Activated naive CD8-positive, alpha-beta T cell treated with anti-CD3 and anti-CD28 coated beads for 36 hours (primary cell): ENCODE measurements around the gene CRYBG3. TPM values are rescaled to one million over a fixed set of nuclear protein-coding genes. Genes with fewer than 3 reads are reported as not detected.

ENCODE experiments used
- DNase-seq: peaks from one replicate; pipeline ENCODE4 v3.0.0; 2021
- H3K27ac Mint-ChIP-seq: one replicate; pipeline ENCODE4 v1.8.0; 2022; ENCODE audit warnings: mild to moderate bottlenecking, moderate library complexity, mixed read lengths
- H3K27me3 Mint-ChIP-seq: one replicate; pipeline ENCODE4 v1.8.0; 2022; ENCODE audit warnings: mild to moderate bottlenecking, mixed read lengths
- H3K36me3 Mint-ChIP-seq: one replicate; pipeline ENCODE4 v1.8.0; 2021; ENCODE audit warnings: mild to moderate bottlenecking, mixed read lengths
- H3K4me1 Mint-ChIP-seq: one replicate; pipeline ENCODE4 v1.8.0; 2021; ENCODE audit warnings: mixed read lengths
- H3K4me3 Mint-ChIP-seq: one replicate; pipeline ENCODE4 v1.8.0; 2022; ENCODE audit warnings: mild to moderate bottlenecking, moderate library complexity, mixed read lengths
- H3K9me3 Mint-ChIP-seq: one replicate; pipeline ENCODE4 v1.8.0; 2022; ENCODE audit warnings: mixed read lengths
- total RNA-seq, 2 experiments: library from RNA; stranded (reverse); gene quantifications; one replicate each; pipeline ENCODE4 v1.2.3, GENCODE V29; 2021

CRYBG3 gene
- total RNA-seq, 2 experiments from 2014 or later, result 2.2 to 2.5 TPM

DNA sequence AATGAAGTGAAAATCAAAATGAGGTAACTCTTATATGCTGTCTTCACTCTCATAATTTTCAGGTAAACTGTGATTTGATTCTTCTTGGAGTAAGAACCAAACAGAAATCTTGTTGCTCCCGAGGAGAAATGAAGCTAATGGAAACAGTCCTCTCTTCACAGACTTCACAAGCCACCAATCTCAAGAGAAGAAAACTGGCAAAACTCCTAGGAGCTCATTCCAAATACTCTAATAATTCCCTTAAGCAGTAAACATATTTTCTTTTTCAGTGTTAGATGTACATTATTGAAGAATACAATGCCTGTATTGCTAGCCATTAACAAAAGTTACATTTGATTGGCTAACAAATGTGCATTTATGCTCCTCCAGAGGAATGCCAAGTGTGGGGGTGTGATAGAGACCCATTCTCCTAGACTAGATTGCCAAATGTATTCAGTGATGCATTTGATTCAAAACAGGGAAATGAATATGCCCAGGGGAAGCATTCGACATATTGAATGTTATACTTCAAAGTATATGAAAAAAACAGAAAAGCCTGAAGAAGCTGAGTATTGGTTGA is 162.2 kb downstream of the CRYBG3 start:
- H3K27ac Mint-ChIP-seq, result no peak overlapping the region
- peaks cover 4% of the 10 kb centered on the region for H3K27me3 Mint-ChIP-seq
- no peaks in the 10 kb centered on the region for H3K9me3 Mint-ChIP-seq
- H3K4me1 Mint-ChIP-seq, result peaks cover 29% of the 10 kb centered on the region
- DNase-seq, result no peak
- H3K36me3 Mint-ChIP-seq, result no peaks in the 10 kb centered on the region
- H3K4me3 Mint-ChIP-seq, result no peak overlapping the region

DNA sequence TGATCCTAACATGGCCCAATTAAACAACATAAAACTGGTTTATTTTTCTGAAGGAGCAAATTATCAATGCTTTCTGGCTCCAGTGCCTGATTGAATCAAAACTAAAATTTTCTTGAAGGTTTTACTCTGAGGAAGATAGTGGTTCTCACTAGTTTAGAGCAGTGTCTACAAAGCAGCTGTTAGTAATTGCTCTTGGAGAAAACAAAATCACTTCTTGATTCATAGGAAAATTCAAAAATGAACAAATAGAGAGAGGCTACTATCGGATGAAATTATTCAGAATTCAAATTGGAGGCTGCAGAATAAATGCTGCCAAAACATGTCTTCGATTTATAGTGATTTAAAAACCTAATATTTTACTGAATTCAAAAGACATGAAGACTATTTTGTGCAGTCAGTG is 165.5 kb downstream of the CRYBG3 start:
- Mint-ChIP-seq H3K36me3 (no peaks in the 10 kb centered on the region), H3K27me3 (peaks cover 4% of the 10 kb centered on the region), H3K9me3 (no peaks in the 10 kb centered on the region), H3K4me3 (no peak overlapping the region), H3K27ac (no peak overlapping the region), H3K4me1 (peaks cover 34% of the 10 kb centered on the region)
- DNase-seq, result no peak

DNA sequence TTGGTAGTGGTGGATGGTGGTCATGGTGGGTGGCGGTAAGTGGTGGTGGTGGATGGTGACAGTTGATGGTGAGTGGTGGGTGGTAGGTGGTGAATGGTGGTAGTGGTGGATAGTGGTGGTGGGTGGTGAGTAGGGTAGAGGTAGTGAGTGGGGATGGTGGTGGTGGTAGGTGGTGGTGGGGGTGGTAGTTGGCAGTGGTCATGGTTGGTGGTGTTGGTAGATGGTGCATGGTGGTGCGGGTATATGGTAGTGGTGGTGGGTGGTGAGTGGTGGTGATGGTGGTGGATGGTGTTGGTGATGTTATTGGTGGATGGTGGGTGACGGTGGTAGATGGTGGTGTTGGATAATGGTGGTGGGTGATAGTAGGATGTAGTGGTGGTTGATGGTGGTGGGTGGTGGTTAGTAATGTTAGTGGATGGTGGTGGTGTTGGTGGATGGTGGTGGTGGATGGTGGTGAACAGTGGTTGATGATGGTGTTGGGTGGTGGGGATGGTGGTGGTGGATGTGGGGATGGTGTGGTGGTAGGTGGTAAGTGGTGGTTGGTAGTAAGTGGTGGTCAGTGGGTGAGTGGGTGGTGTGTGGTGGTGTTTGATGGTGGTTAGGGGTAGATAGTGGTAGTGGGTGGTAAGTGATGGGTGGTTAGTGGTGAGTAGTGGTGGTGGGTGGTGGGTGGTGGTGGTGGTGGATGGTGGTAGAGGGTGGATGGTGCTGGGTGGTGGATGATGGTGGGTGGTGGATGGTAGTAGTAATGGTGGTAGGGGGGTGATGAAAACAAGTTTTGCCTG is 167.2 kb downstream of the CRYBG3 start:
- no peak for DNase-seq
- Mint-ChIP-seq H3K27ac (peak overlapping the region; percentile 20), H3K4me3 (no peak overlapping the region), H3K9me3 (no peaks in the 10 kb centered on the region), H3K27me3 (peaks cover 9% of the 10 kb centered on the region), H3K4me1 (peaks cover 22% of the 10 kb centered on the region), H3K36me3 (no peaks in the 10 kb centered on the region)

DNA sequence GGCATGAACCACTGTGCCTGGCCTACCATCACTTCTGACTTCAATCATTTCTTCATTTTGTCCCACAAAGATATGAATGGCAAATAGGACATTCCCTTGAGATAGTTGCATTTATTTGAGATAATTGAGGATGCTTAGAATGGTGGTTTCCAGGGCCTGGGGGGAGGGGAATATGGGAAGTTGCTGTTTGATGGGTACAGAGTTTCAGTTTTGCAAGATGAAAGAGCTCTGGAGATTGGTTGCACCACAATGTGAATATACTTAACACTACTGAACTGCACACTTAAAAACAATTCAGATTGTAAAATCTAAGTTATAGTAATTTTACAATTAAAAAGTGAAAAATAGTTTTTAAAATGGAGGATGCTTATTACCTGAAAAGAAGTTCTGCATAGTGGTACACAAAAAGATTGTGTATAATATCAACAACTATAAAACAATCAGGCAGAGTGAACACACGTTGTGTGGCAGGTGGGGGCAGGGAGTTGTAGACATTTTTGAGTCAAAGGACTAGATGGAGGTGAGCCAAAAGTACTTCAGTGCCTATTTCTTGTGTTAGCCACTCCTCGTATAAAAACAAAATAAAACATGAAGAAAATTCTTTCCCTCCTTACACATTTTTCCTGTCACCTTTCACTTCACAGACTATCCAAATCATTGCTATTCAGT is 168.9 kb downstream of the CRYBG3 start:
- peak overlapping the region; percentile 26 for H3K4me3 Mint-ChIP-seq

GRCh38 chr3:97991293-97991682 is 169.5 kb downstream of the CRYBG3 start:
- peak overlapping the region; percentile 26 for H3K4me3 Mint-ChIP-seq
- no peak for DNase-seq
- peak overlapping the region; percentile 74 for H3K27ac Mint-ChIP-seq
- H3K36me3 Mint-ChIP-seq, result no peaks in the 10 kb centered on the region
- H3K4me1 Mint-ChIP-seq, result peaks cover 20% of the 10 kb centered on the region
- peaks cover 10% of the 10 kb centered on the region for H3K27me3 Mint-ChIP-seq
- H3K9me3 Mint-ChIP-seq, result no peaks in the 10 kb centered on the region

More for the DNA sequence above, 168.9 kb downstream of the CRYBG3 start:
- no peaks in the 10 kb centered on the region for H3K36me3 Mint-ChIP-seq
- no peaks in the 10 kb centered on the region for H3K9me3 Mint-ChIP-seq
- no peak for DNase-seq
- H3K27ac Mint-ChIP-seq, result peak overlapping the region; percentile 74
- peaks cover 13% of the 10 kb centered on the region for H3K27me3 Mint-ChIP-seq
- peaks cover 19% of the 10 kb centered on the region for H3K4me1 Mint-ChIP-seq

DNA sequence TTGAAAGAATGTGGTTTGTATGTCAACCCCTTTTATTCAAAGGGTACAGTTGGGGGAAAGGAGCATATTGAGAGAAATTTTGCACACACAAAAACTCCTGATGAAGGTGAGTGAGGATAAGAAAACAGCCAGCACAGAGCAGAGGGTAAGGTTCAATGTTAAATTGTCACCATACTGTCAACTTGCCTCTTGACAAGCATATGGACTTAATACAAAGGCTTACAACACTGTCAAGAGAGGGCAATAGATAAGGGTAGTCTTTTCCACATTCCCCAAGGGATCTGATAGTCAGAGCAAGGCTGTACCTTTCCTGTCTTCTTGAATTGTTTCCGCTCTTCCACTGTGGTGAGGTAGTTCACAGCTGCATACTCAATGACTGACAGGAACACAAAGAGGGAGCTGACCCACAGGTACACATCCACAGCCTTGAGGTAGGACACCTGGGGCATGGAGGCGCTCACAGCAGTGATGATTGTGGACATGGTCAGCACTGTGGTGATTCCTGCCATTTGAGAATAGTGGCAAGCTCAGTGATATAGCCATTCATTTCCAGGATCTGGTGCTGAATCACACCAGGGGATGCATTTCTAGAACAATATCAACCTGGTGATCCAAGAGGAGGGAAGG is 170.8 kb downstream of the CRYBG3 start:
- peaks cover 10% of the 10 kb centered on the region for H3K27me3 Mint-ChIP-seq
- DNase-seq, result no peak
- peaks cover 20% of the 10 kb centered on the region for H3K4me1 Mint-ChIP-seq
- no peak overlapping the region for H3K4me3 Mint-ChIP-seq
- no peaks in the 10 kb centered on the region for H3K36me3 Mint-ChIP-seq
- no peak overlapping the region for H3K27ac Mint-ChIP-seq
- H3K9me3 Mint-ChIP-seq, result no peaks in the 10 kb centered on the region

DNA sequence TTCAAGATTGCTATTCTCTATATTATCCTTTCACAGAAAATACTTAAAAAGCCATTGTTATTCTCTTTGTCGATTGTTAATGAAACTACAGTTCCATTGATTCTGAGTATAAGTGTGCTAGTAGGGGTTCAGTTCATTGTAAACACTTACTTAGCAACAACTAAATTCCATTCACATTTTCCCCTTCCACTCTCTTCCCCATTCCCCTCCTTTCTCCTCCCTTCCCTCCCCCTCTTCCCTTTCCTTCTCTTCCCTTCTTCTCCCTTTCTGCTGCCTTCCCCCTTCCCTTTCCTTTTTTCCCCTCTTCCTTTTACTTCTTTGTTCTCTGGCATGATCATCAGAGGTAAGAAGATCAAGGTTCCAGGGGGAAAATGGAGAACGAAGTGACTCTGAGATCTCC is 171.7 kb downstream of the CRYBG3 start:
- H3K4me1 Mint-ChIP-seq, result peaks cover 20% of the 10 kb centered on the region
- peaks cover 10% of the 10 kb centered on the region for H3K27me3 Mint-ChIP-seq
- H3K9me3 Mint-ChIP-seq, result no peaks in the 10 kb centered on the region
- no peak for DNase-seq
- no peaks in the 10 kb centered on the region for H3K36me3 Mint-ChIP-seq
- H3K27ac Mint-ChIP-seq, result no peak overlapping the region
- H3K4me3 Mint-ChIP-seq, result no peak overlapping the region

DNA sequence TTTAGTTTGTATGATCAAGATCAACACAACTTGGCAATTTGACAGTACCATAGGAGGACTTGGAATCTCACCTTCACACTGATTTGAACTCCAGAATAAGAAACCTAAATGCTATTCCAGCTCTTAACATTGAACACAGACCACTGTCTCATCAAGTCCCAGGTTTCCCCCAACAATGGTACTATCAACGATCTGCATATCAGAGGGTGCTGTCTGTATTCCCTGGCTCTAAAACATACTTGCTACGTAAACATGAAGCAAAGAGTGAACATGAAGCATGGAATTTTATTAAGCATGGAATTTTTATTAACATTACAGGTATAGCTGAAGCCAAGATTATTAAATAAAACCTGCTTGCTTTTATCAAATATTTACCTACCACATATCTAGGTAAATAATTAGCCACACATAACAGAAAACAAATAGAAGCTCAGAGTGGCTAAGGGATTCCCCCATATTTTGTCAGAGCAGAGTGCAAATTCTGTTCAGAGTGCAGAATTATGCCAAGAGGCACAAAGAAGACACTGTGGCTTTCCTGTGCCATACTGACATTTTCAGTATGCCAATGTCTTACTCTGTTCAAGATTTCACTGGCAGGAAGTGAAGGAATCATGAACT is 172.6 kb downstream of the CRYBG3 start:
- peaks cover 20% of the 10 kb centered on the region for H3K4me1 Mint-ChIP-seq
- no peaks in the 10 kb centered on the region for H3K36me3 Mint-ChIP-seq
- no peak overlapping the region for H3K27ac Mint-ChIP-seq
- H3K9me3 Mint-ChIP-seq, result no peaks in the 10 kb centered on the region
- no peak overlapping the region for H3K4me3 Mint-ChIP-seq
- DNase-seq, result no peak
- peaks cover 10% of the 10 kb centered on the region for H3K27me3 Mint-ChIP-seq

Other genes starting within 250 kb of the CRYBG3 start
- gene ARL6, start 57.3 kb upstream of the CRYBG3 start, total RNA-seq, result 1 to 10 TPM; 6.9 to 7.0 TPM
- 10 to 100 TPM; 52.2 to 56.9 TPM for gene RIOX2, start 150.4 kb downstream of the CRYBG3 start, total RNA-seq
- not detected for gene GABRR3, start 213.3 kb downstream of the CRYBG3 start, total RNA-seq